GM21576 (cell line): ENCODE data around the gene LGALS1.
A peak's percentile ranks its signal among the peaks of the same experiment; 100 is the strongest.
"Not testable (repeated sequence)": the region's sequence is repeated elsewhere in the genome, so short reads cannot be mapped to it uniquely, and the experiment has no call there.

Experiments
- ATAC-seq: cut with Tn5 transposase; IDR thresholded peaks from one replicate; pipeline ENCODE4 v1.9.1; 2021; ENCODE audit warnings: mild to moderate bottlenecking, moderate library complexity; ENCODE audit not compliant: unreplicated experiment

Gene LGALS1

GRCh38 chr22:37684803-37685615 is 9.6 kb downstream of the LGALS1 start:
- no peak for ATAC-seq

DNA sequence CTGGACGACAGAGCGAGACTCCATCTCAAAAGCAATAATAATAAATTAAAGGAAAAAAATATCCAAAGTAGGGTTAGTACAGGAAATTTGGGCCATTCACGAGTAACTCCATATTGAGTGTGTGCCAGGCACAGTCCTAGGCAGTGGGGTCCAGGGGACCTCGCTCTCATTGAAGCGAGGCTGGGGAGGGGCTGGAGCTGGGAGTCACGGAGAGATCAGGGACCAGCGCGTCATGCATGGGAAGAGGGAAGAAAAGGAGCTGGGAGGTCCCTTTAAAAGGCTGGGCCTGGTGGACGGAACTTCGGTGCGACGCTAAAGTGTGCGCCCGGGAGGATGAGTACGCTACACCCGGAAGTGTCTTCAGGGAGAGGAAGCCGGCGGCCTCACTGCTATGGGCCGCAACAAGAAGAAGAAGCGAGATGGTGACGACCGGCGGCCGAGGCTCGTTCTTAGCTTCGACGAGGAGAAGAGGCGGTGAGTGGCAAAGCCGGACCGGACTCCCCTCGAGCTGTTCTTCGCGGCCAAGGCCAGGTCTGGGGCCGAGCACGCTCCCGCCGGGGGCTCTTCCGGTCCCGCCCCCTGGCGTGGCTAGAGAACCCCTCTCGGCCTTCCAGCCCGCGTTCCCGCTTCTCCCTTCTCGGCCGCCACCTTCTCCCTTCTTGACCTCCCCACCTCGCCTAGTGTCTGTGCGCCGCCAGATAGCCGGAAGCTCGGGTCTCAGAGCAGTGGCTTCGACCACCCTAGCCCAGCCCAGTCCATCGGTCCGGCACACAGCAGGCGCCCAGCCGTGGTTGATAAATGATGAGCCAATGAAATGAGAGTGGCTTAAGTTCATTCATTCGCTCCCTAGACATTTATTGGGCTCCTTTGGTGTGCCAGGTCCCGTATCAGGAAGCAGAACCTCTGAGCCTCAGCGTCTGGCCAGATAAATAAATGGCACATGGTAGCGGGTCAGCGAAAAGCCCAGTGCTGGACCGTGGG is 10.9 kb downstream of the LGALS1 start, which contains the start of gene NOL12:
TSS of gene NOL12 (plus strand) at position 342 of the 981 bp plus-strand sequence. CDS start at position 392, 50 bp downstream.
- peak; percentile 58 for ATAC-seq

DNA sequence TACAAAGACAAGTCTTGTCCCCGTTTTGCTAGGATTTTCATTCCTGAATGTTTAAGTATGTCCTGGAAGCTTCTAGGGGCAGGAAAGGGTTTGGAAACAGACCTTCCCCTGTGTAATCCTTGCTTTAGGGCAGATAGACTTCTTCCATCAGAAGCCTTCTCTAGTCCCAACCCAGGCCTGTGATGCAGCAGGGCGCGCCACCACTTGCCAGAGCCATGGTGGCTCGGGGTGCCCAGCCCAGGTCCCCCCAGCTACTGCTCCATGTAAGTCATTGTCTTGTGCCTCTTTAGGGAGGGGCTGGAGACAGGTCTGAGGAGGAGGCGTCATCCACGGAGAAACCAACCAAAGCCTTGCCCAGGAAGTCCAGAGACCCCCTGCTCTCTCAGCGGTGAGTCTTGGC is 15.0 kb downstream of the LGALS1 start:
- ATAC-seq = no peak

- no peak for ATAC-seq
These were observed 15.6 kb downstream of the LGALS1 start for GRCh38 chr22:37690901-37691504.

- ATAC-seq = no peak
These were observed 17.3 kb downstream of the LGALS1 start for GRCh38 chr22:37692627-37693285.

- ATAC-seq = not testable (repeated sequence)
These were observed 18.7 kb downstream of the LGALS1 start for GRCh38 chr22:37694131-37694530.

- not testable (repeated sequence) for ATAC-seq
These were observed 20.8 kb downstream of the LGALS1 start for GRCh38 chr22:37696260-37696656.

DNA sequence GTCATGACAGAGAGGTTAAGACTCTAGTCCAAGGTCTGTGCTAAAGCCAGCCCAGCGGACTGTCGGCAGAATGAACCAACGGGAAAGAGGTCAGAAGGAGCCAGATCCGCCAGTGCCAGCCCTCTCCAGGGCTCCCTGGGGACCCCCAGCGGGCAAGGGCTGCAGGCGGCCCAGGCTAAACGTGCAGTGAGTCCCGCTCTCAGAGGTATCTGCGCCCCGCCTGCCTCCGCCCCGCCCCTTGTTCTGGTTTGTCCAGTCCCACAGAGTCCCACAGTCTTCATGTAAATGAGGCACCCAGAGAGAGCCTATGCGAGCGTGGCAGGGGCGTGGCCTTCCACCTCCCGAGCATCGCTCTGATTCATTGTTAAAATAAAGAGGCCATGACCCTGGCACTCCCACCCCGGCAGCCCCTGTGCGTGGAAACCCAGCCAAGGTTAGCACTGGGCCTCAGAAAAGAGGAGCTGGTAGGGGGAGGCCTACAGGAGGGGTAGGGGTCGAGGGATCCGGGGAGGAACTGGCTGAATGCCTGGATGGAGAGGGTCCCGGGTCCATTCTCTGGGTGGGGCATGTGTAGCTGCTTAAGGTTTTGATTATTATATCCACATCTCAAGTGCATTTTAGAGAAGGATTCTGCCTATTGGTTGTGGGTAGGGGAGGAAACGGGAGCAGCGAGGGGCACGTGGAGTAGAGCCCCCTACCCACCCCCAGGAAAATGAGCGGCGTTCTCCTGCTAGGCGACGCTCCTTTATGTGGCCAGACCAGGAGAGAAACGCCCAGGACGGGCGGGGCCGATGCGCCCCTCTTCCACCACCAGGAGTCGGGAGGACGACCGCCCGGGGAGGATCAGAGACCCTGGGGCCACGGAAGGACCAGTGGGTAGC is 21.5 kb downstream of the LGALS1 start, which contains the start of gene TRIOBP:
TSS of gene TRIOBP (plus strand) at position 392 of the 881 bp plus-strand sequence. CDS start 4,318 bp downstream, outside the sequence.
- ATAC-seq = peak; percentile 54

DNA sequence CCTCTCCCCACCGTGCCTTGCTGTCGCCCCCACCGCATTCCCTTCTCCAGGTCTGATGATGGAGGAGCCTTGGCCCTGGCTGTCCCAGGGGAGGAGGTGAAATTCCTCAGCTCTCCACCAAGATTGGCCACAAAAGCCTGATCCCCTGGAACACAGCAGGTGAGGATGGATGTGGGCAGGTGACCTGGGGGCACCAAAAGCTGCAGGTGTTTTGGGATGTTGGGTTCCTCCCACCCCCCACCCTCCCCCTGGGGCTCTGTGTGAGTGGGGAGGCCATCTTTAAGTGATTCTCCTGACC is 22.1 kb downstream of the LGALS1 start:
- no peak for ATAC-seq

GRCh38 chr22:37701141-37701786 is 25.8 kb downstream of the LGALS1 start:
- ATAC-seq = no peak

GRCh38 chr22:37703906-37704305 is 28.5 kb downstream of the LGALS1 start:
- ATAC-seq = no peak

GRCh38 chr22:37704645-37705044 is 29.2 kb downstream of the LGALS1 start:
- no peak for ATAC-seq

- ATAC-seq = no peak
These were observed 29.8 kb downstream of the LGALS1 start for GRCh38 chr22:37705205-37705604.

DNA sequence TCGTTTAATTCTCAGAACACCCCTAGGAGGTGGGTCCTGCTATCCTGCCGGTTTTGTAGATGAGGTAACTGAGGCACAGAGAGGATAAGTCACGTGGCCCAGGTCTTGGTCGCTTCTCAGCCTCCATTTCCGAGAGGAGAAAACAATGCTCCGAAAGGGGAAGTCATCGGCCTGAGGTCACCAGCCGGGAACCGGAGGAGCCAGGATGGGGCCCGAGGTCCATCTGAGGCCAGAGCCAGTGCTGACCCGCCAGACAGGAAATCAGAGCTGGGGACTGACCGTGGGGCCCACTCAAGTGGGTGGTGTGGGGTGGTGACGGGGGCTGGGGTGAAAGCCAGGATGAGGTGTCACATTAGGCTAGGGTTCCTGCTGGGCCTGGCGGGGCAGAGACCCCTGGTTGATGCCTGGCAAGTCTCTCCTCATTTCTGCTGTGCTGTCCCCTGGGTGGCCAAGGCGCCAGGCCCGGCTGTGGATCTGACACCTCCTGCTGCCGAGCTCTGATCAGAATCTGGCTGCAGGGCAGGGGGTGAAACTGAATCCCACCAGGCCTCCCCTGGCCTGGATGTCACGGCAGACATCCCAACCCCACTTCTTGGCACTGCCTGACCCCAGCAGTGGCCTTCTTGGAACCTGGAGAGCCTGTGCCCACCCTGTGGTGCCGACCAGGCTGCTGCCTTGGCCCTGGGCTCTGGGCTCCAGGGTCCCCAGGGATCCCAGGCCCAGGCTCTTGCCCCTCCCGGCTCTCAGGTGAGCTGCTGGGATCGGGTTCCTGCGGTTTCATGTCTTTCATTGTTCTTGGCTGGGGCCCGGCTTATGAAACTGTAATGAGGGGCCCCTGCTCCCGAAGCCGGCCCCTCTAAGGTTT is 33.4 kb downstream of the LGALS1 start:
- ATAC-seq = no peak

- no peak for ATAC-seq
These were observed 34.0 kb downstream of the LGALS1 start for GRCh38 chr22:37709445-37709765.

- ATAC-seq = no peak
These were observed 35.2 kb downstream of the LGALS1 start for GRCh38 chr22:37710675-37711074.

- no peak for ATAC-seq
These were observed 36.1 kb downstream of the LGALS1 start for GRCh38 chr22:37711490-37711889.

GRCh38 chr22:37713761-37714160 is 38.3 kb downstream of the LGALS1 start:
- ATAC-seq = no peak
